ENCODE measurements around the gene SRP14.
A peak's percentile ranks its signal among the peaks of the same experiment; 100 is the strongest.
"Not testable (repeated sequence)": the region's sequence is repeated elsewhere in the genome, so short reads cannot be mapped to it uniquely, and the experiment has no call there.

SRP14 gene

DNA sequence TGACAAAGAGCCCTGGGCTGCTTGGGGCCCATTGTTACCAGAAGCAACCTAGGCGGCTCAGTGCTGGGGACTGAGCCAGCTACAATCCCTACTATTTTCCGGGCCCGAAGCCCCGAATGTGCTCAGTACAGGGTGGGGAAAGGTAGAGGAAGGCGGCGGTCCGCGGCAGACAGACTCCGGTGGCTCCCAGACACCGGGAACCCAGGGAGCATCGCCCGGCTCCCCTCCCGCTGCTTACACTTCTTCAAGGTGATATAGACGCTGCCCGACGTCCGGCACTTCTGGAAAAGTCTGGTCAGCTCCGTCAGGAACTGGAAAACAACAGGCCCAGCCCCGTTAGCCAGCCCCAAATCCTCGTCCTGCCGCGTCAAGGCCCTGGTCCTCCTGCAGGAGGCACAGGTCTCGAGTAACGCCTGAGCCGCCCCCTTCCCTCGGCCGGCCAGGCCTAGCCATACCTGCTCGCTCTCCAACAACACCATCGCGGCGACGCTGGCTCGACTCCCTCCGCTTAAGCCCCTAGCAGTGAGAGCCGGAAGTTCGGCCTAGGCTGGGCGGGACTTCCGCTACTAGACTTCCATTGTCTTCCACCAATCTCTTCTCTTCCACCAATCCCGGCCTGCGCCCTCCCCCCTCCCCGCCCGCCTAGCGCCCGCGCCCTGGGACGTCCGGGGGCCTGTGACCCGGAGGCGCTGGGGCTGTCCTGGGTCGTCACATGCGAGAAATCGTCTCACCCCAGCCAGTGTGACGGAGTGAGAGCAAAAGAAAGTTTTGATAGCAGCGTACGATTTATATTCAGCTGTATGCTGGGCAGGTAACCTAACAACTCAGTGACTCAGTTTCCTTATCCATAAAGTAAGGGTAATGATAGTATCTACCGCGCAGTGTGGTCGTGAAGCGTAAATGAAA lies at the start of gene SRP14:
Gene SRP14, minus strand, starts transcription at position 544 of the 906 bp plus-strand sequence. Its CDS starts 65 bp downstream, at position 479.
- peak; percentile 81 for DNase-seq (ENCODE audit: low spot score)

DNA sequence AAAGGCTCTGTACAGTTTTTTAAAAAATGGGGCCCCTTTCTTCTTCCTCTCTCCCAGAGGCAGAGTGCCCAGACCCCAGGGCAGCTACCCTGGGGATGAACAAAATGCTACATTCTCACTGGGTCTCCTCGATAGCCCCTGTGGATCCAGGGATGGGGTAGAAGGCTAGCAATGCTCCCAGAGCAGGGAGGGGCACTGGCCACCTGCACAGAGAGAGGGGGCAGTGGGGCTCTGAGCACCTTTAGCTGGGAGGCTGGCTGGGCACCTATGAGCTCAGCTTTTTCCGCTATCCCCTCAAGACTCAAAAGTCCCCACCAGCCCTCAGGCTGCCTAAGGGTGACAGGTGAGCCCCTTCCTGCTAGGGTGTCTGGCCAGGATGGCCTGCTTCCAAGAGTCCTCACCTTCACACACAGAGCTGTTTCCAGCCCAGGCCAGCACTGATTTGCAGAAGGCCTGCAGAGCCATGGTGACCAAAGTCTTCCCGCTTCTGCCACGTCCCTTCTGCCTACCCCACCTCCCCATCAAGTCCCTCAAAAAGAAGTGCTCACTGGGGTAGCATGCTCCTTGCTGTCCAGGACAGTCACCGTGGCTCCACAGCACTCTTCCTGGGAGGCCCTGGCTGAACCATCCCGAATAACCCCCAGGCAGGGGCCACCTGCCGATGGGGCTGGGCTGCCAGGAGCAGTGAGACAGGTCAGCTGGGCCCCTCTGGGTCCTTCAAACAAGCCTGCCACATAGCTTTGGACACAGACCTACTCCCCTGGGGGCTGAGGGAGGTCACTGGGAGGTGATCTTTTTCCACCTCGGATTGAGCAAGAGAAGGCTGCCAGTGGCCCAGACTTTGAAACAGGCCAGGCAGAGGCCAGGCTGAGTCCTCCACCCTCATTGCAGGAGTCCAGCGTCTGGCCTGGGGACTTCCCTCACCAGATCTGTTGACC lies 49.3 kb upstream of the SRP14 start:
- no peak for DNase-seq (ENCODE audit: low spot score)

DNA sequence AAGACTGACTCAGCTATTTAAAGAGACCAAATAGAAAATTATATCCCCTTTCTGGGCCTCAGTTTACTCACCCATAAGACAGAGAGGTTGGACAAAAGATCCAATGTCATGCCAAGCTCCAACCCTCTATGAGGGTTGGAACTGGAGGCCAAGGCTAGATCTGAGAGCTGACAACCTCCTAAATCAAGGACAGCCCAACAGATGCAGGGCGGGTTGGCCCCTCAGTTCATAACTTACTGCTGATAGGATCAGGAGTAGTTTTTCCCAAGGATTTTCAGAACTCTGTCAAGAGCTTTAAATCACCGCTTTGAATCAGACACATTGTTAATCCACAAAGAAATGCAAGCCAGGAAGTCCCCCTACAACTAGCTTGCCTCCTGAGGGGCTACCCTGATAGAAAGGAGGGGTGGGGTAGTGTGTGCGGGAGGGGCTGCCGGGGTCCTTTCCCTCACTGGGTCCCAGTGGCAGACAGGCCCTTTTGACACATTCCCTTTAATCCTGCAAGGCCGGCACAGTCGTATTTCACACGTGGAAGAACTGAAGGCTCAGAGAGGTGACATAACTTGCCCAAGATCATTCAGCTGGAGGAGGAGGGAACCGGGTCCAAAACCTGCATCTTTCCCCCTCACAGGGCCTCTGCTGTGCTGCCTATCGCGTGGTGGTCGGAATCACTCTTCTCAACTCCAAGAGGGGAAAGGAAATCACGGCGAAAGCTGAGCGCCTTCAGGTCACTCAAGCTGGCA lies 48.3 kb upstream of the SRP14 start:
- no peak for DNase-seq (ENCODE audit: low spot score)

- DNase-seq (ENCODE audit: low spot score): no peak
These were observed 46.3 kb upstream of the SRP14 start for GRCh38 chr15:40085266-40085665.

GRCh38 chr15:40084650-40085049 lies 45.7 kb upstream of the SRP14 start:
- no peak for DNase-seq (ENCODE audit: low spot score)

DNA sequence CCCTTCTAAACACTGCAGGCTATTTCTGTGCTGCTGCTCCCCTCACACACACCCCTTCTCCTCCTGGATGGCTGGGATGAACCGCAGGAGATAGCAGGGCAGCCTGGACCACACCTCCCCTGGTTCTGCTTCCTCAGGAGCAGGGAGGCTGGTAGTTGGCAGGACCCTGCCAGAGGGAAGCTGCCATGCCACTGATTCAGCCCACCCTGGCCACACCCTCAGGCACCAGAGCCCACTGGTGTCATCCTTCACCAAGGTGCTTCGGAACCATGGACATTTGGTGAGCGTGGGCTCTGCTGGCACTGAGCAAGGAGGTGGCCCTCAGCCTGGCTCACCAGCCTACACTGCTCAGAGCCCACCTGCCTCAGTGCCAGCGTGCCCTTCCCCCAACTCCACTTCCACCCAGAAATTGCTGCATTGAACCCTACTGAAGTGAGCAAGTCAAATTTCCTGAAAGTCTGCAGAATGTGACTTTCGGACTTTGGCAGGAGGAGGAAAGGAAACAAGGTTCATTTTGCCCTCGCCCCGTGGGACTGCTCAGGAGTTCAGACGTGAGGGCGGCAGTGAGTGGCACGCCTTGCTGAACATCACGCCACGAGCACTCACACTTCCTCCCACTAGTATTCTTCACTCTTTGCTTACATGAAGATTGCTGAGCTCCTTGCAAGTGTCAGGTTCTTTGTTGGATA lies 43.4 kb upstream of the SRP14 start:
- DNase-seq (ENCODE audit: low spot score): no peak

GRCh38 chr15:40081691-40082194 lies 42.8 kb upstream of the SRP14 start:
- DNase-seq (ENCODE audit: low spot score): no peak

GRCh38 chr15:40080847-40081246 lies 41.9 kb upstream of the SRP14 start:
- no peak for DNase-seq (ENCODE audit: low spot score)

DNA sequence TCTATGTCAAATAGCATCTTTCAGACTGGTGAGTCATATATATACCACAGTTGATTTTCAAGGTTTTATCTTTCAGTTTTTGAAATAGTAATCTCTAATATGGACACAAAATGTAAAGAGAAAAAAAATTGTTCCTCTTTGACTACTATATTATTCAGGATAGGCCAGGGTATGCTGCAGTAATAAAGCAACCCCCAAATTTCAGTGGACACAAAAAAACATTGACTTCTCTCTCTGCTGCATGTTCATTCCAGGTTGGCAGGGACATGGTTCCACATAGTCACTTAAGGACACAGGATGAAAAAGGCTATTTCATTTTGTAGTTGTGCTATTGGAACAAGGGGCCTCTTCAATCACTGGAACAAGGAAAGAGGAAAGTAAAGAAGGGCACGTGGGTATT lies 41.1 kb upstream of the SRP14 start:
- no peak for DNase-seq (ENCODE audit: low spot score)

DNA sequence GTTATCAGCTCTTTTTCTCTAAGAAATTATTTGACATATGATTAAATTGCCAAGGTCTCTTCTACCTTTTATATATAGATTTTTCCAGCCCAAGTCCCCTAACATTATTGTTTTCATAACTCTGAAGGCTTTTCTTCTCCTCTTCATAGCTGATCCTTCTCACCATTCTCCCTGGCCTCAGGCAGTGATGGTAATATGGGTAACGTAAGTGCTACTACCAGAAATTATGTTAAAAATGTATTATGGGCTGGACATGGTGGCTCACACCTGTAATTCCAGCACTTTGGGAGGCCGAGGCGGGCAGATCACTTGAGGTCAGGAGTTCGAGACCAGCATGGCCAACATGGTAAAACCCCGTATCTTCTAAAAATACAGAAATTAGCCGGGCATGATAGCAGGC lies 40.5 kb upstream of the SRP14 start:
- DNase-seq (ENCODE audit: low spot score): no peak

- no peak for DNase-seq (ENCODE audit: low spot score)
These were observed 36.5 kb upstream of the SRP14 start for GRCh38 chr15:40075298-40076044.

DNA sequence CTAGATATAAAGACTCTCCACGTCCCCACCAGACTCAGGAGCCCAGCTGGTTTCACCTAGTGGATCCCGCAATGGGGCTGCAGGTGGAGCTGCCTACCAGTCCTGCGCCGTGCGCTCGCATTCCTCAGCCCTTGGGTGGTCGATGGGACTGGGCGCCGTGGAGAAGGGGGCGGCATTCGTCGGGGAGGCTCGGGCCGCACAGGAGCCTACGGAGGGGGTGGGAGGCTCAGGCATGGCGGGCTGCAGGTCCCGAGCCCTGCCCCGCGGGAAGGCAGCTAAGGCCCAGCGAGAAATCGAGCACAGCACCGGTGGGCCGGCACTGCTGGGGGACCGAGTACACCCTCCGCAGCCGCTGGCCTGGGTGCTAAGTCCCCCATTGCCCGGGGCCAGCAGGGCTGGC lies 35.7 kb upstream of the SRP14 start:
- not testable (repeated sequence) for DNase-seq (ENCODE audit: low spot score)

DNA sequence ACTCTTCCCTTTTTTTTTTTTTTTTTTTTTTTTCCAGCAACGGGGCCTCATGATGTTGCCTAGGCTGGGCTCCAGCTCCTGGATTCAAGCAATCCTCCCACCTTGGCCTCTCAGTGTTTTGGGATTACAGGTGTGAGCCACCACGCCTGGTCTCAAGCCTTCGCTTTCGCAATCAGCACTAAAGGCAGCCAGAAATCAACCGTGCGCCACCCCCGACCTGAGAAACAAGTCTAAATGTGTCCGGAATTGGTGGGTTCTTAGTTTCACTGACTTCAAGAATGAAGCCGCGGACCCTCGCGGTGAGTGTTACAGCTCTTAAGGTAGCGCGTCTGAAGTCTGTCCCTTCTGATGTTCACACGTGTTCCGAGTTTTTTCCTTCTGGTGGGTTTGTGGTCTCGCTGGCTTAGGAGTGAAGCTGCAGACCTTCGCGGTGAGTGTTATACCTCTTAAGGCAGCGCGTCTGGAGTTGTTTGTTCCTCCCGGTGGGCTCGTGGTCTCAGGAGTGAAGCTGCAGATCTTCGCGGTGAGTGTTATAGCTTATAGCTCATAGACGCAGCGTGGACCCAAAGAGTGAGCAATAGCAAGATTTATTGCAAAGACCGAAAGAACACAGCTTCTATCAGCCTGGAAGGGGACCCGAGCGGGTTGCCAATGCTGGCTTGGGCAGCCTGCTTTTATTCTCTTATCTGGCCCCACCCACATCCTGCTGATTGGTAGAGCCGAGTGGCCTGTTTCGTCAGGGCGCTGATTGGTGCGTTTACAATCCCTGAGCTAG lies 34.9 kb upstream of the SRP14 start:
- not testable (repeated sequence) for DNase-seq (ENCODE audit: low spot score)

- DNase-seq (ENCODE audit: low spot score): no peak
These were observed 33.4 kb upstream of the SRP14 start for GRCh38 chr15:40072216-40072990.

GRCh38 chr15:40070608-40071218 lies 31.7 kb upstream of the SRP14 start:
- no peak for DNase-seq (ENCODE audit: low spot score)

- no peak for DNase-seq (ENCODE audit: low spot score)
These were observed 31.2 kb upstream of the SRP14 start for GRCh38 chr15:40070166-40070557.

DNA sequence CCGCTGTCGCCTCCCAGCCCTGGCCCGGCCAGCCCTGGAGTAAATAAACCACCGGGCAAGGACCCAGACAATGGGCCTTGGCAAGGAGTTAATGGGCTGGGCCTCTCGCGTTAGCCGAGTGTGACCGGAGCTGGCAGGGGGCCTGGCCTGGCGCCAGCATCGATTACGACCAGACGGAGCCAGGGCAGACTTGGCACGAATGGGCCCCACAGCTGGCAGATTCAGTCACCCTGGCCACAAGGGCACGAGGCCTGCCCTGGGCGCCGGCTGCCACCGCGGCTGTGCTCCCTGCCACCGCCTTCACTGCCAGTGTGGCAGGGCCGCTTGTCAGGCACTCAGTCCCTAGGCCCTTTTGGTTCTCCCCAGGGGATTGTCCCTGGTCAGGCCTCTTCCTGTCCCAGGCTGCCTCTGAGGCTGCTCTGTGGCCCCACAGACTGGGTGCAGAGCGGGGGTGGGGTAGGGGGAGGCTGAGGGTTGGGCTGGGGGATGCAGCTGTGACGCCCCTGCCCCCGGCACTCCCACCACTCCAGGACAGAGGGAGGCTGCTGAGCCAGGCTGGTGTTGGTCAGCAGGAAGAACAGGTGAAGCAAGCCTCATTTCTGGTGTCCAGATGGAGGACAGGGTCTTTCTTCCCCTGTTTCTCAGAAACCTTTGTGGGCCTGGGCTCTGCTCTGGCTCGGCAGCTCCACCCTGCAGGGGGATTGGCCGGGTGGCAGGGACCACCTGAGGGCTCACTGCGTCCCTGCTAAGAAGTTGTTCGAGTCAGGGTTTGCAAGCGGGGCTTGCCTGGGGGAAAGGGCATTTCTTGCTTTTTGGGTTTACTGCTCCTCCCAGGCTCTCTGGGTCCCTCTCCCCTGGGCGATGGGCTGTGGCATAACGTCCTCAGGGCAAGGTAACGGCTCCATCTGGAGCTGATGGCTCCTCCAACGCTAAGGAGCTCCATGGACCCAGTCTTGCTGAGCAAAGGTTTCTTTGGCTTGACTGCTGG lies 30.5 kb upstream of the SRP14 start:
- peak; percentile 75 for DNase-seq (ENCODE audit: low spot score)
